ENCODE results near the gene LIMD2.
"Not testable (repeated sequence)": the region's sequence is repeated elsewhere in the genome, so short reads cannot be mapped to it uniquely, and the experiment has no call there.

LIMD2 gene

DNA sequence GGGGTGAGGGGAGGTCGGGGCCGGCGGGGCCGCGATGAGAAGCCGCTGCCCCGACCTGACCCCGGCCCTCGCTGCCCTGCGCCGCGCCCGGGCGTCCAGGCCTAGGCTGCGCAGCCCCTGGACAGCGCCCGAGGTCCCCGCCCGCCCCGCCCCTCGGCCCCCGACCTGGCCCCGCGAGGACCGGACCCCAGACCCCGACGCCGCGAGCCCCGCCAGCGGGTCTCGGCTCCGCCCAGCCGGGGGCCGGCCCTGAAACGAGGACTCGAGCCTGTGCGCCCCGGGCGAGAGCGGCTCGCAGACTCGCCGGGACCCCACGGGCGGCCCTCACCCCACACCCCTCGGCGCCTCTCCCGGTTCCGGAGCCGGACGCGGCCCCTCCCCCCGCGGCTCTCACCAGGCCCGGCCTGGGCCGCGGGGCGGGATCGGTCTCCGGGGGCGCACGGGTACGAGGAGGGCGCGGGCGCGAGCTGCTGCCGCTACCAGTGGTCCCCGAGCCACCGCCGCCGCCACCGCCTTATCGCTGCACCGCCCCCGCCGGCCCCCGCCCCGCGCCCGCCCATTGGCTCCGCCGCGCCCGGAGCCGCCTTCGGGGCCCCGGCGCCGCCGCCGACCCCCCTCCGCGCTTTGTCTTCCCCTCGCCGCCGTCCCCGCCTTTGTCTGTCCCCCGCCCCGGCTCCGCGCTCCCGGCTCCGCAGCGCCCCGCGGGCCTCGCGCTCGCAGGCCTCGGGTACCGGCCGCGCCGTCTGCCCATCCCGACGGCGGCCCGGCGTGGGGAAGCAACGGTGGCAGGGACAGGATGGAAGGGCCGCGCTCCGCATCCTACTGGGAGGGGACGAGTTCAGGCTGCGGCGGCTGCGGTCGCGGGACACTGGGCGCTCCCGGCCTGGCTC, at the start of gene LIMD2:
Gene LIMD2, minus strand, starts transcription at position 488 of the 890 bp plus-strand sequence. CDS start 827 bp downstream, outside the sequence.
- DNase-seq, result peak; percentile 83
- H3K27ac Mint-ChIP-seq, result peak within 1 kb of the TSS; percentile 95
- peaks cover 38% of the 10 kb centered on the region for H3K36me3 Mint-ChIP-seq (ENCODE audit: low read depth)
- H3K27me3 Mint-ChIP-seq, result no peaks in the 10 kb centered on the region
- H3K4me3 Mint-ChIP-seq, result peak within 1 kb of the TSS; percentile 85
- H3K9me3 Mint-ChIP-seq, result no peaks in the 10 kb centered on the region
- peak; percentile 8 for ATAC-seq
- peaks cover 70% of the 10 kb centered on the region for H3K4me1 Mint-ChIP-seq

DNA sequence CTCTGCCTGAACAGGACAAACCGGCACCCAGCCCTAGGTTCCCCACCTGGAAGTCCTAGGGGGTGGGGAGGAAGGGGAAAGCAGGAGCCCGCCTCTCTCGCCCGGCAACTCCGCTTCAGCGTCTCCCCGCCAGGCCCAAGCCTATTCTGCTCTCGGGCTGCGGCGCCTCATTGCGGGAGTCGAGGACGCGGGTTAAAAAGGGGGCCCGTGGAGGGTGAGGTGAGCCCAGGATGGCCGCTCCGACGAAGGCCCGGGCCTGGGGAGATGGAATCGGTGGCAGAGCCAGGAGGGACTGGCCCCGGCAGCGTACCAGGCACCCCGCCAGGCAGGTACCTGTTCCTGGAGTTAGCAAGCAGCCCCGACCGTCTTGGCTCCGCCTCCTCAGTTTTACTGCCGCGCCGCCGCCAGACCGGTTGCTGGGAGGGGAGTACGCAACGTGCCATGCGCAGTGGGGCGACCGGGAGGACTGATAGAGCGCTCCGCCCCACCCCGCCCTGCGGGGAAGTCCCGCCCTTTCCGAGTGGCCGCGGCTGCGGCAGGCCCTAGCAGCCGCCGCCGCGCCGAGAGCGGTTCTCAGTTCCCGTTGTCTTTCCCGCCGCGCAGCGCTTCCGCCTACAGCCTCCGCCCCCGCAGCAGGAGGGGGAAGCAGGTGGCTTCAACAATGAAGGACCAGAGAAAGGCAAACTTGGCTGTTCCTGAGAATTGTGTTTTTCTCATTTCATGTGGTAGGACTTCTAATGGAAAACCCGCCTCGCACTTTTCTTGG, 41.7 kb upstream of the LIMD2 start, which contains the start of gene STRADA:
Gene STRADA, minus strand, starts transcription at position 392 of the 766 bp plus-strand sequence. CDS start 13,430 bp downstream, outside the sequence.
- H3K27me3 Mint-ChIP-seq, result no peaks in the 10 kb centered on the region
- peak within 1 kb of the TSS; percentile 96 for H3K4me3 Mint-ChIP-seq
- peak; percentile 100 for DNase-seq
- H3K9me3 Mint-ChIP-seq, result no peaks in the 10 kb centered on the region
- peaks cover 13% of the 10 kb centered on the region for H3K36me3 Mint-ChIP-seq (ENCODE audit: low read depth)
- ATAC-seq, result peak; percentile 92
- peak within 1 kb of the TSS; percentile 96 for H3K27ac Mint-ChIP-seq
- H3K4me1 Mint-ChIP-seq, result peaks cover 33% of the 10 kb centered on the region

DNA sequence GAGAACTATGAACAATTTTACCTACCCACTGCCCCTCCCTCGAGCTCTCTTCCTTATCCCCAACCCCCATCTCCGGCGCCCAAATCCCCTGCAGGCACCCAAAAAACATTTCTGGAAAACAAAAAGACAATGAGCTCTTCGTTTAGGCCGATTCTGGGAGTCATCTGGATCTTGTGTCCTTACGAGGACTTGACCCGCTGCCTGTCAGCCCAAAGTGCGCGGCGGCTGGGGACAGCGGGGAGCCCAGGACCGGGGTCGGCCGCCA, 41.1 kb upstream of the LIMD2 start:
- H3K4me3 Mint-ChIP-seq, result peak overlapping the region; percentile 96
- no peak for DNase-seq
- no peak for ATAC-seq
- H3K4me1 Mint-ChIP-seq, result peaks cover 33% of the 10 kb centered on the region
- peaks cover 10% of the 10 kb centered on the region for H3K36me3 Mint-ChIP-seq (ENCODE audit: low read depth)
- no peaks in the 10 kb centered on the region for H3K27me3 Mint-ChIP-seq
- no peaks in the 10 kb centered on the region for H3K9me3 Mint-ChIP-seq
- H3K27ac Mint-ChIP-seq, result peak overlapping the region; percentile 96

DNA sequence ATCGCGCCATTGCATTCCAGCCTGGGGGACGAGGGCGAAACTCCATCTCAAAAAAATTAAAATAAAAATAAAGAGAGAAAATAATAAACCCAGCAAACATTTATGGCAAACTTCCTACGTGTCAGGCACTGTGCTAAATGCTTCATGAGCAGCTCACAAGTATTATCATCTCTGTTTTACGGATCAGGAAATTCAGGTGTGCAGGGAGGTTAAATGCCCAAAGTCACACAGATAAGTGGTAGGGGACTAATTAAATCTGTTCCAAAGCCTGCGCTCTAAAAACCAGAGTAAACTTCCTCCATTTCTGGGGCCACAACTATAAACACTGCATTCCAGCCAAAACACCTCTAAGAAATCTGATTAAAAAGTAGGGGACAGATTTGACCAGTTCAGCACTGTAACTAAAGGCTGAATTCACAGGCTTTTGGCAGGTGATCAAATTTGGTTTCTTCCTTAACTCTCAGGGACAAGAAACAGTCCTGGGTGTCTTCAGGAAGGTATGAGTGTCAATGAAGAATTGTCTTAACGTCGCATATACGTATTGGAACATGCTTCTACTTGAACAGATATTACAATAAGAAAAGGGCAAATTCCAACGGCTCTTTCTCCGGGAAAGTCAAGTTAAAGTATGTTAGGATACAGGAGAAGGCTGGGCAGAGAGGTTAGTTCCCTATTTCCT, 40.7 kb upstream of the LIMD2 start:
- no peak for ATAC-seq
- peak overlapping the region; percentile 96 for H3K4me3 Mint-ChIP-seq
- H3K27me3 Mint-ChIP-seq, result no peaks in the 10 kb centered on the region
- DNase-seq, result no peak
- no peaks in the 10 kb centered on the region for H3K9me3 Mint-ChIP-seq
- H3K36me3 Mint-ChIP-seq (ENCODE audit: low read depth), result peaks cover 6% of the 10 kb centered on the region
- H3K27ac Mint-ChIP-seq, result peak overlapping the region; percentile 96
- H3K4me1 Mint-ChIP-seq, result peaks cover 33% of the 10 kb centered on the region

DNA sequence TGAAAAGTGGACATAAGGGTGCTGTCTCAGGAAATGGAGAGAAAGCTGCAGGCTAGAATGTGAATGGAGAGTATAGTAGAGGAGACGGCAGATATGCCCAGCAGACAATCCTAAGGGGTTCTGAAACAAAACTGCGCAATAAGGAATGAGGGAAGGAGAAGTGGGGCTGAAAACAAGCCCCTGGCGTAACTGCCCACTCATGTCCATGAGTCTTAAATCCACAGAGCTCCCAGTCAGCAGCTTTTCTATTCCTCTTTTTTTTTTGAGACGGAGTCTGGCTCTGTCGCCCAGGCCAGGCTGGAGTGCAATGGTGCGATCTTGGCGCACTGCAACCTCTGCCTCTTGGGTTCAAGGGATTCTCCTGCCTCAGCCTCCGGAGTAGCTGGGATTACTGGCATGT, 35.8 kb upstream of the LIMD2 start:
- H3K9me3 Mint-ChIP-seq, result no peaks in the 10 kb centered on the region
- no peak overlapping the region for H3K27ac Mint-ChIP-seq
- H3K36me3 Mint-ChIP-seq (ENCODE audit: low read depth), result peaks cover 7% of the 10 kb centered on the region
- peaks cover 19% of the 10 kb centered on the region for H3K4me1 Mint-ChIP-seq
- DNase-seq (no peak), ATAC-seq (no peak)
- H3K27me3 Mint-ChIP-seq, result no peaks in the 10 kb centered on the region
- no peak overlapping the region for H3K4me3 Mint-ChIP-seq

DNA sequence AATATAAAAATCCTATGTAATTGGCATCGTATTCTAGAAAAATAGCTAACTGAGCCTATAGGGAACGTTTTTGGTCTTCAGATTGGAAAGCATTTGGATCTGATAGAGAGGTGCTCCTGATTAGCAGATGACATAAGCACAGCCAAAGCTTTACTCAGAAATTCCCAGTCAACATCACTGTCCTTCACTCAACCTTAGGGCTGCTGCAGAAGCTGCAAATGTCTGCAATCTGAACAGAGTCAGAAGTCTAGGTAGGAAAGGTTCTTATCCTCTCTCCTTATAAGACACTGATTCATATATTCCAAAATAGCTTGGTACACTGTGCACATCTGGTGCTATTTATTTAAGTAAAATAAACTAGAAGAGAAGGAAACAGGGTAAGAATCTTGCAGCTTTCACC, 22.5 kb upstream of the LIMD2 start:
- H3K27me3 Mint-ChIP-seq, result no peaks in the 10 kb centered on the region
- H3K4me3 Mint-ChIP-seq, result no peak overlapping the region
- no peaks in the 10 kb centered on the region for H3K9me3 Mint-ChIP-seq
- DNase-seq (no peak), ATAC-seq (no peak)
- no peak overlapping the region for H3K27ac Mint-ChIP-seq
- peaks cover 15% of the 10 kb centered on the region for H3K36me3 Mint-ChIP-seq (ENCODE audit: low read depth)
- no peaks in the 10 kb centered on the region for H3K4me1 Mint-ChIP-seq

DNA sequence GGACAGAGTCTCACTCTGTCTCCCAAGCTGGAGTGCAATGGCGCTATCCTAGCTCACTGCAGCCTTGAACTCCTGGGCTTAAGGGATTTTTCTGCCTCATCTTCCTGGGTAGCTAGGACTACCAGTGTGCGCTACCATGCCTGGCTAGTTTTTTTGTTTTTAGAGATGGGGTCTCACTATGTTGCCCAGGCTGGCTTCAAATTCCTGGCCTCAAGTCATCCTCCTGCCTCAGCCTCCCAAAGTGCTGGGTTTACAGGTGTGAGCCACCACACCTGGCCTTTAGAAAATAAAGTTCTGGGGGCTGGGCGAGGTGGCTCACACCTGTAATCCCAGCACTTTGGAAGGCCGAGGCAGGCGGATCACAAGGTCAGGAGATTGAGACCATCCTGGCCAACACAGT, 20.3 kb upstream of the LIMD2 start:
- not testable (repeated sequence) for H3K36me3 Mint-ChIP-seq (ENCODE audit: low read depth)

DNA sequence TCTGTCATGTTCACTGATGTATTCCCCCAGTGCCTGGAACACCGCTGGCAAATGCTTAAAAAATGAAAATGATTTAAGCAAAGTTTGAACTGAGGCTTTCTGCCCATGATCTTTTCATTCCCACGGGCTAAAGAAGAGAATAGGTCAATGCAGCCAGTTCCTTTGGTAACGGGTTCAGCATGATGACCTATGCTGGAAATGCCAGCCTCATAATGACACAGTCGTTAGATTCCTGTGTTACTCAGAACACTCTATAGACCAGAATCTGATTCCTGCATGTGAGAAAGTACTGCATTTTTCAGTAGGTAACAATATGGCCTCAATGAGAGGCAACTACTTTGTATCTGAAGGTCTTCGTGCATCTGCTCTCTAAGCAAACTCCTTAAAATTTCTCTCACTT, 19.1 kb upstream of the LIMD2 start:
- H3K27ac Mint-ChIP-seq, result no peak overlapping the region

More for the DNA sequence above, 20.3 kb upstream of the LIMD2 start:
- H3K9me3 Mint-ChIP-seq, ATAC-seq, DNase-seq, H3K4me1 Mint-ChIP-seq, H3K27ac Mint-ChIP-seq, H3K27me3 Mint-ChIP-seq, H3K4me3 Mint-ChIP-seq: not testable (repeated sequence)

DNA sequence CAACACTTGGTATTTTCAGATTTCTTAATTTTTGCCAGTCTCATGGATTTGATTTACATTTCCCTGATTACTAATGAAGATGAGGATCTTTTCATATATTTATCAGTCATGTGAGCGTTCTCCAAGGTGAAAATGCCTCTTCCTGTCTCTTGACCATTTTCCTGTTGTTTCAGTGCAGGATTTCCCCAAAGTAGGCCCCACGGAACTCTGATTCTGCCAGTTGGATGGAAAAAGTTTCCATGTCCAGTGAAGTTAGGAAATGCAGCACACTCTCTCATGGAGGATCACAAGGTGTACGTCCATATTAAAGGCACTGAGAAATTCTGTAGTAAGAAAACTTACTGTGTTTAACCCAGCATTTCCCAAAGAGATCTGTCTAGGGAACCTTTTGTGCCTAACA, 16.5 kb upstream of the LIMD2 start:
- H3K36me3 Mint-ChIP-seq (ENCODE audit: low read depth), result peaks cover 4% of the 10 kb centered on the region
- peak overlapping the region; percentile 8 for H3K27ac Mint-ChIP-seq
- no peak for ATAC-seq
- H3K27me3 Mint-ChIP-seq, result no peaks in the 10 kb centered on the region
- DNase-seq, result no peak
- no peaks in the 10 kb centered on the region for H3K9me3 Mint-ChIP-seq
- H3K4me1 Mint-ChIP-seq, result no peaks in the 10 kb centered on the region
- no peak overlapping the region for H3K4me3 Mint-ChIP-seq

More for the DNA sequence above, 19.1 kb upstream of the LIMD2 start:
- Mint-ChIP-seq H3K27me3 (no peaks in the 10 kb centered on the region), H3K9me3 (no peaks in the 10 kb centered on the region), H3K4me1 (no peaks in the 10 kb centered on the region), H3K36me3 (ENCODE audit: low read depth) (peaks cover 3% of the 10 kb centered on the region), H3K4me3 (no peak overlapping the region)
- no peak for DNase-seq
- ATAC-seq, result no peak

DNA sequence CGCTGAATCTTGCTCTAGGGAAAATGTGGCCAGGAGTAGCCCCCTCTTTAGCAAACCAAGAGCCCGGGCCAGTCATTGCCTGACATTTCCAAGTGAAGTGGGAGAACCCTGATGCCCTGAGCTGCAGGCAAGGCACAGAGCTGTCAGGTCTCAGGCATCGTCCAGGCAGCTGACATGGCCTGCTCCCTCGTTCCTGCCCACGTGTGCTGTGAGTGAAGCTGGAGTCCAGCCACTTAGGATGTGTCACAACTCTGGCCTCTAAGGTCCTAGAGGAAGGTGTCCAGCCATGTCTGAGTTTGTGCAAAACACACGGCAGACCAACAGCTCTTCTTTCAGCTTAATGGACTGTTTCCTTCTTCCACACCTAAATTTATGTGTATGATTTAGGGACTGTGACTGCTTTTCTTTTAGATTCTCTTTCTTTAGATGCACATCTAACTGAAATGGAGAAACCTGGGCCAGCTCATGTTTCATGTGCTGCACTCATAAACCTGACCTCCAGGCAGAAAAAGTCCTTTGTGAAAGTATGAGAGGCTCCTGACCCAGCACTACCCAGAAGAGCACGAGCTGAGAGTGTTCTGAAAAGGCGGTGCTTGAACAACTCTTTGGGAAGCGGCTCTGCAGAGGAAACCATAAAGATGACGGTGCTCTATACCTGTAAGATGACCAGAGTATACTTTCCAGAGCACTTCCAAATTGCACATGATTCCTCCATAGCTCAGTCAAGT, 14.8 kb upstream of the LIMD2 start:
- Mint-ChIP-seq H3K36me3 (ENCODE audit: low read depth) (peaks cover 4% of the 10 kb centered on the region), H3K4me3 (no peak overlapping the region), H3K4me1 (peaks cover 7% of the 10 kb centered on the region), H3K27me3 (no peaks in the 10 kb centered on the region), H3K27ac (no peak overlapping the region), H3K9me3 (no peaks in the 10 kb centered on the region)
- DNase-seq (no peak), ATAC-seq (no peak)

DNA sequence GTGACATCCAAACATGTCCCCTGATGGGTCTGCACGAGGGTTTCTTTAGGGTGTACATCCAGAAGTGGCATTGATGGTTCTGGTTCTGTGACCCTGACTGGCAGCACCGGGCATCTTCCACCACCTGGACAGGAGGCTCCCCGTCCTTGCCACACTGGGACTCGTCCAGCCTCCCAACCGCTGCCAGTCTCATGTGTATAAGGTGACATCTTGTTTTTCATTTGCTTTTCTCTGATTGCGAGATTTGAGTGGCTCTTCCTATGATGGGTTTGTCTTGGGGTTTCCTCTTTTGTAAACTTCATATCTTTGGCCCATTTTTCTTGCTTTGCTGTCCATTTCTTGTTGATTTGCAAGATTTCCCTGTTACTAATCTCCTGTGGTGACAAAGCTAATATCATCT, 9.2 kb upstream of the LIMD2 start:
- Mint-ChIP-seq H3K36me3 (ENCODE audit: low read depth) (peaks cover 24% of the 10 kb centered on the region), H3K9me3 (no peaks in the 10 kb centered on the region), H3K4me1 (peaks cover 58% of the 10 kb centered on the region), H3K4me3 (no peak overlapping the region), H3K27me3 (no peaks in the 10 kb centered on the region), H3K27ac (peak overlapping the region; percentile 13)
- ATAC-seq (no peak), DNase-seq (no peak)

DNA sequence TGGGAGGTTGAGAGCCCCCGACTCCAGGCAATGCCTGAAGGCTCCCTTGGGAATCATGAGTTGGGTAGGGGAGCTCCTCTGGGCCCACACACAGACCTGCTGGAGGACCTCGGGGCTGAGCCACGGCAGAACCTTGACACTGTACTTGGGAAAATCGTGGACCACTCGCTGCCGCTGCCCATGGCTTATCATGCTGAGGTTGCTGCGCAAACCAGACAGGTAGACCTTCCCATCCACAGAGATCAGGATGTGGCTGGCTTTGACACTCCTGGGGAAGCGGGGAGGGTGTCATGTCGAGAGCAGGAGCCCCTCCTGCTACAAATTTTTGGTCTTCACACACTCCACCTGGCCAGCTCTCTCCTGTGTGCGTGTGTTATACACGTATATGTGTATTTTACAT, 7.2 kb upstream of the LIMD2 start:
- H3K27me3 Mint-ChIP-seq, result no peaks in the 10 kb centered on the region
- peak overlapping the region; percentile 60 for H3K27ac Mint-ChIP-seq
- no peak for ATAC-seq
- no peaks in the 10 kb centered on the region for H3K9me3 Mint-ChIP-seq
- no peak for DNase-seq
- H3K4me3 Mint-ChIP-seq, result no peak overlapping the region
- H3K36me3 Mint-ChIP-seq (ENCODE audit: low read depth), result peaks cover 36% of the 10 kb centered on the region
- peaks cover 78% of the 10 kb centered on the region for H3K4me1 Mint-ChIP-seq

DNA sequence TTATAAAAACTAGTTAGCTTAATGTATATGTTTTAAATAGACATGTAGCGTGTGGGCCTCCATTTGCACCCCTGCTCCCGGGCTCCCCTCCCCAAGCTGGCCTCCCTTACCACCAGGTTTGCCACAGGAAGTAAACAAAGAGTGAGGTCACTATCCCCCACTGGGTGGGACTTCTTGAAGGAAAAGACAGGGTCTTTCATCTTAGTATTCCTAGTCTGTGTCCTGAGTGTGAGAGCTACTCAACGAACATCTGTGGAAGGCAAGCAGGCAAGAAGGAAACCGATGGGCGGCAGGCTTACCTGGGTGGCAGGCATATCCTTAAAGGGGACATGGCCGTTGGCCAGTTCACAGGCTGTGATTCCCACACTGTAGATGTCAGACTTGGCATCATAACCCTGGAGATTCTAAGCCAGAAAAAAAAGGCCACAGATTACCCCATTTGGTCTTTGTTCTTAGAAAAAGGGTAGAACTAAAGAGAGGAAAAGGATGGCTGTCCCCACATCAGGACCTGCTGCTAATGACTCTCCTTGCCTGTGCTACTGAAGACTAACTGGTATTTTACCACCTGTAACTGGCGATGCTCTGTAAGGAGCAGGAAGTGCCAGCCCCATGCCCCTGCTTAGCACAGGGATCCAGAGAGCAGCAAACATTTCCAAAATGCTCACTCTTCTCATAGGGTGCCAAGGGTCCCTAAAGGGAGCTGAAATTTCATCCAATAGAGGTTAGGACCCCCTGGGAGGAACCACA, 6.6 kb upstream of the LIMD2 start:
- no peaks in the 10 kb centered on the region for H3K27me3 Mint-ChIP-seq

More for the DNA sequence above, 6.6 kb upstream of the LIMD2 start:
- DNase-seq, result no peak
- no peak overlapping the region for H3K4me3 Mint-ChIP-seq
- H3K36me3 Mint-ChIP-seq (ENCODE audit: low read depth), result peaks cover 39% of the 10 kb centered on the region
- peak overlapping the region; percentile 60 for H3K27ac Mint-ChIP-seq
- H3K4me1 Mint-ChIP-seq, result peaks cover 84% of the 10 kb centered on the region
- H3K9me3 Mint-ChIP-seq, result no peaks in the 10 kb centered on the region
- ATAC-seq, result no peak
